CD4-positive, alpha-beta T cell treated with Interleukin-4 for 1 hour (primary cell): ENCODE measurements around the gene EMILIN1.

ENCODE experiments used
- DNase-seq, 2 donors: peaks; one replicate each; pipeline ENCODE4 v3.0.0-alpha.2; 2020 to 2022

The EMILIN1 gene

DNA sequence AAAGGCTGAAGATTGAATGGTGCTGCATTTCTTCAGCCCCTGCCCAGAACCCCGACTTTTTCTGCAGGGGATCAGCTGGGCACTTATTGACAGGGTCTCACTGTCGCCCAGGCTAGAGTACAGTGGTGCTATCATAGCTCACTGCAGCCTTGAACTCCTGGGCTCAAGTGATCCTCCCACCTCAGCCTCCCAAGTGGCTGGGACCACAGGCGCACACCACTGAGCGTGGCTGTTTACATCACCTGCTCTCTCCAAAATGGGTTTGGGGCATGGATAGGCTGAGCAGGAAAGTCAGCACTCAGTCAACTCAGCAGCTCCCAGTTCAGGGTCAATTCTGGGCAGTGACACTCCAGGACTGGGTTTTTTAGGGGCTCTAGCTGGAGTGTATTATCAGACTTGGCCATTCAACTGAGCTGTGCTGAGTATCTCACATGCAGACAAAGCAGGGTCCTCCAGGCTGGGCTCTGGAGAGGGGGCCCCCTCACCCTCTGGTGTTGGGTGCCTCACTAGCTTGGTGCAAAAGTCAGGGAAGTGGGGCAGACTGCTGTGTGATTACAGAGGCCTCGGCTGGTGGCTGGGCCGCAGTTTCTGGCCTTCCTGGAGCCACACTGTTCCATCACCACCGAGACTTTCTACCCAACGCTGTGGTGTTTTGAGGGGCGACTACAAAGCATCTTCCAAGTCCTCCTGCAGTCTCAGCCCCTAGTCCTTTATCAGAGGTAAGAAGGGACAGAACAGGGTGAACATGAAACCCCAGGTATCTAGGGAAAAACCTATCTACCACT lies 49.7 kb downstream of the EMILIN1 start:
- no peak for DNase-seq

DNA sequence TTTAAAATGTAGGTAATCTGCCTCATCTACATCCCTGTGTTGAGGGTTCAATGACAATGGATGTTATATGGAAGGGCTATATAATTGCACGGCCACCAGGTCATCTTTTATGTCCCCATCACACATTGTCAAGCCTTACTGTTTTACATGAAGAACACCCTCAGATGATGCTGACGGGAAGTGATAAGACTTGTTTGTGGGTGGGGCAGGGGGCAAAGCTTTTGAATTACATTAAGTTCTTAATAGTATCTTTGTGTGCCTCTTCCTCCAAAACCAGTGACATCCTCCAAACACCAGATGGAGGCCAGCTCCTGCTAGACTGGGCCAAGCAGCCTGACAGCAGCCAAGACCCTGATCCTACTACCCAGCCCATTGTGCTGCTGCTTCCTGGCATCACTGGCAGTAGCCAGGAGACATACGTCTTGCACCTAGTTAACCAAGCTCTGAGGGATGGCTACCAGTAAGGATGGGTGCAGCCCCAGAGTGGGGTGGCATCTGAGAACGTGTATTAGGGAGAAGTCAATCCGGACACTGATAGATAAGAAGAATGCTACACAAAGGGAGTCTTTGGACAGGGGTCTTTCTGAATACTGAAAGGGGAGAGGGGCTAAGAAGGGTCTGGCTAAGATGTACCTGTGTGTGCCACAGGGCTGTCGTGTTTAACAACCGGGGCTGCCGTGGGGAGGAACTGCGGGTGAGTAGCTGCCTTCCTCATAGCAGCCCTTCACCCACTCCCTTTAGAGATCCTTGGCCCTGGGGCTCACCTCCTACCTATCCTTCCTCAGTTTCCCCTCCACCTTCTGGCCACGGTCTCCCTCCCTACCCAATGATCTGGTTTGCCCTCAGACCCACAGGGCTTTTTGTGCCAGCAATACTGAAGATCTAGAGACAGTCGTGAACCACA lies 50.5 kb downstream of the EMILIN1 start:
- no peak for DNase-seq

DNA sequence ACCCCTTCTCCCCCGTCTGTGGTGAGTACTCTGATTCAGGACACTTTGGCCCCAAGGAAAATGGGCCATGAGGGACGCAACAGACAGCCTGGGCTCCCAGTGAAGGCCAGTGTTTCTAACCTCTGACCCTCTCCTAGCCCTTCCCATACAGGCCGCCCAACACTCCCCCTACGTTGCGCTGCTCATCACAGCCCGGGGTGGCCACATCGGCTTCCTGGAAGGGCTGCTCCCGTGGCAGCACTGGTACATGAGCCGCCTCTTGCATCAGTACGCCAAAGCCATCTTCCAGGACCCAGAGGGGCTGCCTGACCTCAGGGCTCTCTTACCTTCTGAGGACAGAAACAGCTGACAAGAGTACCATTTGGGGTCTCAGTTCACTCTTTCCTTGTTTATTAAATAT lies 52.0 kb downstream of the EMILIN1 start:
- DNase-seq = no peak

DNA sequence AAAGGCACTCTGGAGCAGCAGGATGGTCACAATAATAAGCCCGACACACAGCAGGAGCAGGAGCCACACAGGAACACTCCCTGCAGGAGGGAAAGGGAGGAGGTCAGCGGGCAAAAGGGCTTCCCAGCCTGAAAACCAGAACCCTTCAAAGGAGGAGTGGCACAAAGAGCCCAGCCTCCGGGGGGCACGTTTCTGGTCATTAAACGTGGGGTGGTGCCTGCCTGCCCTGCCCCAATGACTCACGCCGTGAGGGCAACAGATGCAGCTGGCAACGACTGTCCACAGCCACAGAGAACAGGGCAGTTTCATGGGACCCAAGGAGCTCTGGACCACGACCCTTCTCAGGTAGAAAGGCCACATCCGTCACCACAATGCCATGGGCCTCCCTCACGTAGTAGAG lies 53.0 kb downstream of the EMILIN1 start:
- DNase-seq = no peak

- DNase-seq = no peak
Measured at GRCh38 chr2:27133195-27133875, 54.9 kb downstream of the EMILIN1 start.

DNA sequence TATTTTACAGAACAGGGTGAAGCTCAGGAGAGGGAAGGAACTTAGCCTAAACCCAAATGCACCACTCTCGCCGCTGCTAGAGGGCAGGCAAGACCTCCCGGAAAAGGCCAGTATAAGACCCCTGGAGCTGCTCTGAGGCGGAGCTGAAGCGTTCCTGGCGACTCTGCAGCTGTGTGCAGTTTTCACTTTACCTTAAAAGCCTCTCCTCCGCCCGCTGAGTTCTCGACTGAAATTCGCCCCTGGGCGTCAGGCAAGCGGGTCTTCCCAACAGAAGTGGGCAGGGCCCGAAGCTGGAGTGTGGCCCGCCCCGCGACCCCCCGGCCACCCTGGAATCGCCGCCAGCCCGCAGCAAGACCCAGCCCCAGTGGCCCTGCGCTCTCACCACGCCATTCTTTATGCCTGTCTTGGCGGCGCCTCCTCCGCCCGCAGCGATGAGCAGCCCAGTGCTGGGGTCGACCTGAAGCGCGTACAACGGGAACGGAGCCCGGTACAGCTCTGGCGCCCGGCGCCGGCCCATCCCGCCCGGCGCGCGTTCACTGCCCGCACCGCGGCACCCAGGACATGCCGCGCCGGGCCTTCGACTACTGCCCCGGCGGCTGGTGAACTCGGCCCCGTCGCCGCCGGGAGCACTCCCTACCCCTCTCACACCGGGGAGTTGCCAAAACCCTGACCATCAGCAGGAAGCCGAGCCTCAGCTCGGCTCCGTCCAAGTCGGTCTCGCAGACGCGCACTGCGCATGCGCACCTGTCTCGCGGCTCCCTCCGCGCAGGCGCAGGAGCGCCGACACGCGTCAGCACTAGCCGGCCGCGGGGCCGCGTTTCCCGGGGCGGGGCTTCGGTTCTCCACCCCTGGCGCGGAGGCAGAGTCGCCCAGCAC lies 55.7 kb downstream of the EMILIN1 start, which contains the start of gene PREB:
PREB (minus strand) TSS at position 732 of the 876 bp plus-strand sequence; CDS start at position 517, 215 bp downstream.
- peak; percentile 97 to 98 for DNase-seq

GRCh38 chr2:27134781-27135477 lies 56.5 kb downstream of the EMILIN1 start:
- DNase-seq = no peak

DNA sequence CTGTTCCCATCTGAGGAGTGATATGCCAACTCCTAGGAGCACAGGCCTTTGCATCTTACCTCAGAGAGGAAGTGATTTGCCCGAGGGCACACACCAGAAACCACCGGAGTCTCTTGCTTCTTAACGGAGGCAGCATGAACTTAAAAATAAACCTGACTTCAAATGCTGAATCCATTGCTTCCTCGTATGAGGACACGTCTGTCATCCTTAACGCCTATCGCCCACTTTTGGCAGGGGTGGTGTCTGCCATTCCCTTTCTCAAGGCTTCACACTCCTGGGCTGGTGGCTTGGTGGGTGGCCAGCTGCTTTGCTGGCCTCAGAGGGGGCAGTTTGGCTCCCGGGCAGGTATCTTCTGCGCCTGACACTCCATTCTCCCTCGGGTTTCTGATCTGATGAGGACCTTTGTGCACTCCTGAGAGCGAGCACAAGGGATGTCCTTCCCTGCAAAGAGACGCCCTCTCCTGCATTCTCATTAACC lies 57.1 kb downstream of the EMILIN1 start:
- DNase-seq = no peak
